ENCODE data around the gene KYNU.
"Not testable (repeated sequence)": the region's sequence is repeated elsewhere in the genome, so short reads cannot be mapped to it uniquely, and the experiment has no call there.

Gene KYNU

DNA sequence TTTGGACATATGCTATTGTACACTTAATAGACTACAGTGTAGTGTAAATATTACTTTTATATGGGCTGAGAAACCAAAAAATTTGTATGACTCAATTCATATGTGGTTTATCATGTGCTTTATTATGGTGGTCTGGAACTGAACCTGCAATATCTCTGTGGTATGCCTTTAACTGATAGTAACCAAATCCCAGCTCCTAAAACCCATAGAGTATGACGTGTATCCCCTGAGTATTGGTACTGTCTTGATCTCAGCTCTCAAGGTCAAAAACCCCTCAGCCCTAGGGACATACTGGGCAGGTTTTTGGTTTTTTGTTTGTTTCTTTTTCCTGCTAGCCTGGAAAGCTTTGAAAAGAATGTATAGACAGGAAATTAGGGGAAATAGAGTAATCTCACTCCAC, 209.6 kb downstream of the KYNU start:
- no peak for FAIRE-seq
- TF ChIP-seq POLR2AphosphoS5 (IDR thresholded peaks at IDR 0.05; ENCODE audit: low read depth, low read length): no peak
- no peak for TF ChIP-seq POLR2A (IDR thresholded peaks at IDR 0.05; ENCODE audit: low read depth, low read length)
- TF ChIP-seq TAF1 (IDR thresholded peaks at IDR 0.05; ENCODE audit: low read depth, low read length): no peak
- TF ChIP-seq POU2F2 (IDR thresholded peaks at IDR 0.05; ENCODE audit: low read depth, low read length): no peak
- TF ChIP-seq PAX5 (IDR thresholded peaks at IDR 0.05; ENCODE audit: insufficient read depth, low read length, severe bottlenecking): no peak
- TF ChIP-seq SPI1 (IDR thresholded peaks at IDR 0.05; ENCODE audit: low read depth, low read length): no peak
- DNase-seq (ENCODE audit: insufficient read length, low spot score): no peak

- no peak for DNase-seq (ENCODE audit: insufficient read length, low spot score)
- TF ChIP-seq TAF1 (IDR thresholded peaks at IDR 0.05; ENCODE audit: low read depth, low read length) (no peak), POLR2A (IDR thresholded peaks at IDR 0.05; ENCODE audit: low read depth, low read length) (no peak), SPI1 (IDR thresholded peaks at IDR 0.05; ENCODE audit: low read depth, low read length) (no peak), POU2F2 (IDR thresholded peaks at IDR 0.05; ENCODE audit: low read depth, low read length) (no peak), POLR2AphosphoS5 (IDR thresholded peaks at IDR 0.05; ENCODE audit: low read depth, low read length) (no peak), PAX5 (IDR thresholded peaks at IDR 0.05; ENCODE audit: insufficient read depth, low read length, severe bottlenecking) (no peak)
- no peak for FAIRE-seq
These were observed 210.9 kb downstream of the KYNU start for GRCh38 chr2:143088388-143088787.

- FAIRE-seq; DNase-seq (ENCODE audit: insufficient read length, low spot score): not testable (repeated sequence)
These were observed 212.1 kb downstream of the KYNU start for GRCh38 chr2:143089520-143089919.

Data from GM12891 (cell line).